ENCODE measurements around the gene APBB2.

- TF ChIP-seq YY1 (IDR thresholded peaks at IDR 0.05; ENCODE audit: insufficient read depth, insufficient read length) (no peak), SUZ12 (IDR thresholded peaks at IDR 0.05; ENCODE audit: extremely low read depth, insufficient read depth, insufficient read length) (no peak)
These were observed 277.1 kb downstream of the APBB2 start for GRCh38 chr4:40937140-40937725.
